Measurements from ENCODE around the gene SDHB.

Gene SDHB

DNA sequence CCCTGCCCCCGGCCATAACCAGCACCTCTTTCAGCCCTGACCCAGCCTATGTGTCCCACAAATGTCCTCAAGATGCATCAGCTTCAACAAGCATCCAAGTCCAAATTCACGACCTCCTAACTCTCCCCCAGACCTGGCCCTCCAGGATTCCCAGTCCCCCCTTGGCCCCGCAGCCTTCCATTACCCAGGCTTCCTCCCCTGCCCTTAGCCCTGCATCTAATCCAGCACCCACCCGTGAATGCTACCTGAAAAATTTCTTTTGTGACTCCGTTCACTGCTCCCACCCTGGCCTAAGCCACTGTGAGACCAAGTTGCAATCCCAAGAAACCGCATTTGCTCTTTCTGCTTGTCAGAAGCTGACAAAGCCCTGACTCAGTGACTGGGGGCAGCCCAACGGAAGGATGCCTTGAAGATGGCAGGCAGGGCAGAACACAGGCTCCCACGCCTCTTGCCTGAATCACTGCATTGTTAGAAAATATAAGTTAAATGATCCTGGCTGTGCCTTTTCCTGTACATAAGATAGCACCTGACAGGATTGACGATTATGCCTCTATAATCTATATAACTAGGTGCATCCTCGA is 72.5 kb downstream of the SDHB start:
- no peak for TF ChIP-seq CTCF (conservative IDR thresholded peaks at IDR 0.05; ENCODE audit: control insufficient read depth, insufficient read depth, low read depth, low read length)
- peak; percentile 95 for DNase-seq (ENCODE audit: low read depth)
- peak overlapping the region; percentile 9 for H3K4me3 ChIP-seq (ENCODE audit: control insufficient read depth, low read depth, low read length)

DNA sequence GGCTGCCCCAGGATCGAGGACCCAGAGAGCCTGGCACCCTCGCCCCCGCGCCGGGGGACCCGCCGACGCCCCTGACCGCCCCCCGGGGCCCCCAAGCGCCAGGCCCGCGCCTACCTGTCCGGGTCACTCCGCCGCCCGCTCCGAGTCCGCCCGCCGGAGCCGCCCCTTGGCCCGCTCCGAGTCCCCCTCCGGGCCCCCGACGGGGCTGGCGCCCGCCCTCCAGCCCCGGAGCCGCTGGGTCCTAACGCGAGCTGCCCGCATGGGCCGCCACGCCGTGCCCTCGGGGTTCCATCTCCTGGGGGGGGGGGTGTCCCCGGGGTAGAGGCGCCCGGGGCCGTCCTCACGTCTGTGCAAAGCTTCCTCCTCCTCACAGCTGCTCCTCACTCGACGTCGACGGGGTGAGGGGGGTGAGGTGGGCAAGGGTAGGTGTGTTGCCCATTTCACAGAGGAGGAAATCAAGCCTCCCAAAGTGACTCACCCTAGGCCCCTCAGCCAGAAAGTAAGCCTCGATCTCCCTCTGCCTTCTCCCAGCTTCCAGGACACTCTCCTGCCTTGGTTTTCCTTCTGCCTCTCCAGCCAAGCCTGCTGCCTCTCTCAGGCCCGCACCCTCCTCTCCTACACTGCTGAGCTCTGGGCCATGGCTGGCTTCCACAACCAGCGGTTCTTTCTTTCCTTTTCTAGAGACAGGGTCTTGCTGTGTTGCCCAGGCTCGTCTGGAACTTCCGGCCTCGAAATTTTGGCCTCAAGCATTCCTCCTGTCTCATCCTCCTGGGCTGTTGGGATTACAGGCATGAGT is 73.2 kb downstream of the SDHB start, which contains the start of gene MFAP2:
Gene MFAP2, minus strand, starts transcription at position 148 of the 796 bp plus-strand sequence. CDS start 2,347 bp downstream, outside the sequence.
- DNase-seq (ENCODE audit: low read depth) = peak; percentile 38

DNA sequence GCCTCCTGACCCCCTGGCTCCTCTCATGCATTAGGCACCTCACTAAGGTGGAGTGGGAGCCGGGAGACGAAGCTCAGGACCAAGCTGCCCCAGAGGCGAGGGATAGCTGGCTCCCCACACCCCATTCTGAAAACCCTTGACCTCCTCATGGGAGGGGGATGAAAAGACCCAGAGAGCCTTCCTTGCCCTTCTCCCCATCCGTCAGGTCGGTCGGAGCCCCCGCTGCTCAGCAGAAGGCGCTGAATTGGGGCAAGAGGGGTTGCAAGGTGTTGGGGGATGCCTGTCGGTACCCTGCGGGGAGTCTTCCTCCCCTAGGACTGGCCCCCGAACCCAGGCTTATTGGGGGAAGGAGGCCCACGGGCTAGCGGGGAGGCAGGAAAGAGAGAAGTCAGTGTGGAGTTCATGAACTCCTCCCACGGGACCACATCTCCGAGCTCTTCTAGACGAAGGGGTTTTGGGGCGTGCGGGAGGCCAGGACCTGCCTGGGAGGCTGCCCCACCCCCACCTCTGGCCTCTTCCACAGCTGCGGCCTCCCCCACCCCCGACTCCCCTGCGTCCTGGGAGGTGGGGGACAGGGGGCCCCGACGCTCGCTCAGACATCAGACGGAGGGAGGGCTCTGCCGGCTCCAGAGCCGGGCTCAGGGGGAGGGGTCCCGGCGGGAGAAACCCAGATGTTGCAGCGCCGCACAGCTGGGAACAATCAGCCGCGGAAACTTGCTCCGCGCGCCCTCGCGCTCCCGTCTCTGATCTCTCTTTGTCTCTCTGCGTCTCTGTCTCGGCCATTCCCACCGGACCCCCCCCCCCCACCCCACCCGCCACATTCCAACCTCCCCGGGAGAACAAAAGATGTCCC is 74.1 kb downstream of the SDHB start:
- H3K4me3 ChIP-seq (ENCODE audit: control insufficient read depth, low read depth, low read length) = peak overlapping the region; percentile 70
- DNase-seq (ENCODE audit: low read depth) = peak; percentile 67
- TF ChIP-seq CTCF (conservative IDR thresholded peaks at IDR 0.05; ENCODE audit: control insufficient read depth, insufficient read depth, low read depth, low read length) = no peak

More for the DNA sequence above, 73.2 kb downstream of the SDHB start, which contains the start of gene MFAP2:
- H3K4me3 ChIP-seq (ENCODE audit: control insufficient read depth, low read depth, low read length) = peak within 1 kb of the TSS; percentile 70
- TF ChIP-seq CTCF (conservative IDR thresholded peaks at IDR 0.05; ENCODE audit: control insufficient read depth, insufficient read depth, low read depth, low read length) = no peak

- H3K4me3 ChIP-seq (ENCODE audit: control insufficient read depth, low read depth, low read length) = peak overlapping the region; percentile 70
- no peak for TF ChIP-seq CTCF (conservative IDR thresholded peaks at IDR 0.05; ENCODE audit: control insufficient read depth, insufficient read depth, low read depth, low read length)
- peak; percentile 97 for DNase-seq (ENCODE audit: low read depth)
Observed at GRCh38 chr1:16978567-16979474, 75.0 kb downstream of the SDHB start.

DNA sequence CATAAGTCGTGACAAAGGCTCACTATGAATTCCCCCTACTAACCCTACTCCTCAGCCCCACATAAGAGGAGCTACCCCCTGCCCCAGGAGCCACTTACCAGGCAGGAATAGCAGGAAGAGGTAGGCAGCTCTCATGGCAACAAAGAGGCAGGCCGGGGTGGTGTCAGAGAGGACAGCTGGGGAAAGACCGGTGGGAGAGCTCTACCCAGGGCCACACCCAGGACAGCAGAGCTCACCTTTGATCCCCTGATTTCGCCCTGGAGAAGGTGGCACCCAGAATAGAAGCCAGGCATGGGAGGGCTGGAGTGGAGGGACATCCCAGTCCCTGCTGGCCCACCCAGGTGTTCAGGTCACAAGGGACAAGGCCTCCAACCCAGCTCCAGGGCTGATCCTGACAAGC is 75.7 kb downstream of the SDHB start:
- no peak for DNase-seq (ENCODE audit: low read depth)

More for the DNA sequence above, 75.7 kb downstream of the SDHB start:
- no peak for TF ChIP-seq CTCF (conservative IDR thresholded peaks at IDR 0.05; ENCODE audit: control insufficient read depth, insufficient read depth, low read depth, low read length)
- no peak overlapping the region for H3K4me3 ChIP-seq (ENCODE audit: control insufficient read depth, low read depth, low read length)
